Osteoblast (primary cell): Measurements from ENCODE around the gene POLDIP3. TPM values are rescaled to one million over a fixed set of nuclear protein-coding genes. Genes with fewer than 3 reads are reported as not detected.
"Not testable (repeated sequence)": the region's sequence is repeated elsewhere in the genome, so short reads cannot be mapped to it uniquely, and the experiment has no call there.

Experiments used
- DNase-seq: peaks from one replicate; pipeline ENCODE4 v3.0.0; 2011; ENCODE audit warnings: low spot score, mixed read lengths; ENCODE audit not compliant: insufficient read length; ENCODE audit errors: missing footprints
- H2AFZ ChIP-seq: 2 replicates; pipeline ENCODE4 v1.6.0; 2011; ENCODE audit warnings: mild to moderate bottlenecking, low read length
- H3K27ac ChIP-seq: 2 replicates; pipeline ENCODE4 v1.5.1; 2011; ENCODE audit warnings: mild to moderate bottlenecking, low read depth, low read length, moderate library complexity
- H3K27me3 ChIP-seq: 2 replicates; pipeline ENCODE4 v1.6.0; 2012; ENCODE audit warnings: mild to moderate bottlenecking, control low read depth, inconsistent platforms, low read length, moderate library complexity; ENCODE audit not compliant: insufficient read depth
- H3K36me3 ChIP-seq: 2 replicates; pipeline ENCODE4 v1.5.1; 2011; ENCODE audit warnings: mild to moderate bottlenecking, low read length, control low read depth, moderate library complexity; ENCODE audit not compliant: insufficient read depth
- H3K4me1 ChIP-seq: 2 replicates; pipeline ENCODE4 v1.5.1; 2011; ENCODE audit warnings: mild to moderate bottlenecking, low read length, control low read depth, moderate library complexity; ENCODE audit not compliant: insufficient read depth
- H3K4me2 ChIP-seq: 2 replicates; pipeline ENCODE4 v1.6.0; 2011; ENCODE audit warnings: mild to moderate bottlenecking, low read length; ENCODE audit not compliant: insufficient read depth
- H3K4me3 ChIP-seq: fragments of 200-600 bp; sonication (generic); 3 replicates; pipeline ENCODE4 v1.5.1; 2012; ENCODE audit warnings: mild to moderate bottlenecking, low read length, inconsistent platforms; ENCODE audit not compliant: insufficient read depth
- H3K79me2 ChIP-seq: 2 replicates; pipeline ENCODE4 v1.6.0; 2012; ENCODE audit warnings: mild to moderate bottlenecking, low read length, control low read depth, inconsistent platforms; ENCODE audit not compliant: insufficient read depth
- H3K9me3 ChIP-seq: 2 replicates; pipeline ENCODE4 v1.5.1; 2011; ENCODE audit warnings: low read depth, low read length, control low read depth
- H4K20me1 ChIP-seq: 2 replicates; pipeline ENCODE4 v1.6.0; 2012; ENCODE audit warnings: mild to moderate bottlenecking, low read length, control low read depth; ENCODE audit not compliant: insufficient read depth
- total RNA-seq: library from RNA; depleted of rRNA; stranded (reverse); fragments of >200 nt; gene quantifications from 2 replicates; pipeline ENCODE4 v1.2.3, GENCODE V29; 2012
- TF ChIP-seq, protein P1 (sequence below): IDR thresholded peaks from 2 replicates; pipeline ENCODE4 v1.5.1; 2011; ENCODE audit warnings: mild to moderate bottlenecking, low read depth, low read length, moderate library complexity; ENCODE audit errors: extremely low read depth

The POLDIP3 gene
- total RNA-seq, 1 donor, result 22.4 TPM

GRCh38 chr22:42547562-42547961 lies 67.1 kb downstream of the POLDIP3 start:
- no peaks in the 10 kb centered on the region for H4K20me1 ChIP-seq

DNA sequence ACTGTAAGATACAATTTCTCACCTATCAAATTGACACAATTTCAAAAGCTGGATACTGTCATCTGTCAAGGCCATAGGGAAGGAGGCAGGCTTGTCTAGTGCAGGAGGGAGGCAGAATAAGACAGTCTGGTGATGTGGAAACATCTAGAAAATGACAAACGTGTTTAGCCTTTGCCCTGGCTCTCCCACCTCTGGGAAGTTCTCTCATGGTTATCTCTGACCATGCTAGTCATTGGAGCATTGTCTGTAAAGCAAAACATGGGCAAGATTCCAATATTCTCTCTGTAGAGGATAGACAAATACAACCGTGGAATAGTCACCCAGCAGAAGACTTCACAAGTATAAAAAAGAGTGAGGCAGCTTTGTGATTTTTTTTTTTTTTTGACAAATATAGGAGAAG lies 70.0 kb downstream of the POLDIP3 start:
- Histone ChIP-seq H3K9me3 (no peaks in the 10 kb centered on the region), H3K27me3 (peaks cover 9% of the 10 kb centered on the region), H3K4me1 (peaks cover 4% of the 10 kb centered on the region), H4K20me1 (no peaks in the 10 kb centered on the region), H3K4me3 (no peak overlapping the region), H3K4me2 (no peak overlapping the region), H2AFZ (no peak overlapping the region), H3K79me2 (no peaks in the 10 kb centered on the region), H3K36me3 (no peaks in the 10 kb centered on the region), H3K27ac (no peak overlapping the region)
- TF ChIP-seq, protein P1, sequence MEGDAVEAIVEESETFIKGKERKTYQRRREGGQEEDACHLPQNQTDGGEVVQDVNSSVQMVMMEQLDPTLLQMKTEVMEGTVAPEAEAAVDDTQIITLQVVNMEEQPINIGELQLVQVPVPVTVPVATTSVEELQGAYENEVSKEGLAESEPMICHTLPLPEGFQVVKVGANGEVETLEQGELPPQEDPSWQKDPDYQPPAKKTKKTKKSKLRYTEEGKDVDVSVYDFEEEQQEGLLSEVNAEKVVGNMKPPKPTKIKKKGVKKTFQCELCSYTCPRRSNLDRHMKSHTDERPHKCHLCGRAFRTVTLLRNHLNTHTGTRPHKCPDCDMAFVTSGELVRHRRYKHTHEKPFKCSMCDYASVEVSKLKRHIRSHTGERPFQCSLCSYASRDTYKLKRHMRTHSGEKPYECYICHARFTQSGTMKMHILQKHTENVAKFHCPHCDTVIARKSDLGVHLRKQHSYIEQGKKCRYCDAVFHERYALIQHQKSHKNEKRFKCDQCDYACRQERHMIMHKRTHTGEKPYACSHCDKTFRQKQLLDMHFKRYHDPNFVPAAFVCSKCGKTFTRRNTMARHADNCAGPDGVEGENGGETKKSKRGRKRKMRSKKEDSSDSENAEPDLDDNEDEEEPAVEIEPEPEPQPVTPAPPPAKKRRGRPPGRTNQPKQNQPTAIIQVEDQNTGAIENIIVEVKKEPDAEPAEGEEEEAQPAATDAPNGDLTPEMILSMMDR, result no peak
- peak; percentile 74 for DNase-seq

More at GRCh38 chr22:42547562-42547961, 67.1 kb downstream of the POLDIP3 start:
- peaks cover 21% of the 10 kb centered on the region for H3K27me3 ChIP-seq
- TF ChIP-seq, protein P1, result no peak
- H2AFZ ChIP-seq, result no peak overlapping the region
- no peak overlapping the region for H3K27ac ChIP-seq
- H3K79me2 ChIP-seq, result no peaks in the 10 kb centered on the region
- no peak overlapping the region for H3K4me3 ChIP-seq
- no peak for DNase-seq
- H3K4me2 ChIP-seq, result no peak overlapping the region
- no peaks in the 10 kb centered on the region for H3K36me3 ChIP-seq
- no peaks in the 10 kb centered on the region for H3K9me3 ChIP-seq
- no peaks in the 10 kb centered on the region for H3K4me1 ChIP-seq

- not testable (repeated sequence) for H4K20me1 ChIP-seq, H3K4me2 ChIP-seq, H3K4me3 ChIP-seq, H3K27me3 ChIP-seq, H2AFZ ChIP-seq, DNase-seq, H3K27ac ChIP-seq, H3K79me2 ChIP-seq, H3K9me3 ChIP-seq, H3K36me3 ChIP-seq
- H3K4me1 ChIP-seq, result peaks cover 12% of the 10 kb centered on the region
Measured at GRCh38 chr22:42539236-42539771, 75.4 kb downstream of the POLDIP3 start.

DNA sequence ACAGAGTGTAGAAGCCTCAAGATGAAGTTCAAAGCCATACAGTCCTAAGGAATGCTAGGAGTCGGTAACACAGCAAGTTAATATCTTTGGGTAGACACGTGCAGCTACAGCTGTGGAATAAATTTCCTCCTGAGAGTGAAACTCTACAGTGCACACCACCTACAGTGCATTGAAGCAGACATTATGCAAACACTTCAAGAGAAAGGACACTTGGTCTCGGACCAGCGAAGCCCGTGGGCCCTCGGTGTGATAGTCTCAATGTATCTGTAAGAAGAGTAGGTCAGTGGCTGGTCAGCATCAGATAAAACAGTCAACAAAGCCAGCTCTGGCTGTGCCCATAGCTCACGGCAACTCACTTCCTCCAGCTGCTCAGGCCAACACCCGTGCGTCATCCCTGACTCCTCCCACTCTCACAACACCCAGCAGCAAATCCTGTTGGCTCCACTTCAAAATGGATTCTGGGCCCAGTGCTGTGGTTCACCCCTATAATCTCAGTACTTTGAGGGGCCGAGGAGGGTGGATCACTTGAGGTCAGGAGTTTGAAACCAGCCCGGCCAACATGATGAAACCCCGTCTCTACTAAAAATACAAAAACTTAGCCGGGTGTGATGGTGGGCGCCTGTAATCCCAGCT lies 77.4 kb downstream of the POLDIP3 start:
- not testable (repeated sequence) for H3K9me3 ChIP-seq, H3K27me3 ChIP-seq, H3K4me3 ChIP-seq, H4K20me1 ChIP-seq, DNase-seq, H3K79me2 ChIP-seq, H3K36me3 ChIP-seq
- Histone ChIP-seq H3K4me2 (peak overlapping the region; percentile 36), H2AFZ (peak overlapping the region; percentile 62), H3K4me1 (peaks cover 12% of the 10 kb centered on the region), H3K27ac (peak overlapping the region; percentile 51)

- H3K9me3 ChIP-seq, H4K20me1 ChIP-seq, H3K27ac ChIP-seq, H3K4me3 ChIP-seq, H3K4me2 ChIP-seq, H2AFZ ChIP-seq, H3K27me3 ChIP-seq, H3K79me2 ChIP-seq, H3K36me3 ChIP-seq, DNase-seq: not testable (repeated sequence)
- H3K4me1 ChIP-seq, result peaks cover 12% of the 10 kb centered on the region
Measured at GRCh38 chr22:42536634-42537033, 78.0 kb downstream of the POLDIP3 start.
